SK-N-DZ (cell line): ENCODE measurements around the gene CDSN. TPM values are rescaled to one million over a fixed set of nuclear protein-coding genes. Genes with fewer than 3 reads are reported as not detected.
"Not testable (repeated sequence)": the region's sequence is repeated elsewhere in the genome, so short reads cannot be mapped to it uniquely, and the experiment has no call there.

ENCODE experiments used
- DNase-seq: peaks from one replicate; pipeline ENCODE4 v3.0.0-alpha.2; 2015; ENCODE audit warnings: low spot score
- polyA plus RNA-seq, 2 experiments: library from polyadenylated mRNA; depleted of rRNA; stranded (reverse); fragments of >200 nt; gene quantifications; 2 replicates each; pipeline ENCODE4 v1.2.3, GENCODE V29; 2014

Gene CDSN
- not detected in 2 replicates for polyA plus RNA-seq (2014; cell fraction: cytosol; rRNA removed)
- polyA plus RNA-seq (2014; cell fraction: nucleus; rRNA removed): not detected in 2 replicates

GRCh38 chr6:31120151-31120915 is at the start of gene CDSN:
TSS of gene CDSN (minus strand) at chr6:31120446. CDS start at chr6:31120419, 27 bp downstream.
- DNase-seq: no peak

GRCh38 chr6:31169123-31169857 is 49.0 kb upstream of the CDSN start:
- no peak for DNase-seq

- no peak for DNase-seq
These were observed 48.4 kb upstream of the CDSN start for GRCh38 chr6:31168606-31169005.

GRCh38 chr6:31165986-31166385 is 45.7 kb upstream of the CDSN start:
- no peak for DNase-seq

- not testable (repeated sequence) for DNase-seq
These were observed 45.0 kb upstream of the CDSN start for GRCh38 chr6:31165064-31165832.

- not testable (repeated sequence) for DNase-seq
These were observed 44.3 kb upstream of the CDSN start for GRCh38 chr6:31164475-31165063.

- DNase-seq: no peak
These were observed 43.7 kb upstream of the CDSN start for GRCh38 chr6:31163922-31164321.

- DNase-seq: no peak
These were observed 42.4 kb upstream of the CDSN start for GRCh38 chr6:31162463-31163165.

- no peak for DNase-seq
These were observed 41.2 kb upstream of the CDSN start for GRCh38 chr6:31161216-31162126.

GRCh38 chr6:31158863-31159855 is 38.9 kb upstream of the CDSN start:
- DNase-seq: no peak

GRCh38 chr6:31158140-31158862 is 38.1 kb upstream of the CDSN start, which contains the start of gene TCF19:
TSS of gene TCF19 (plus strand) at chr6:31158589. CDS start at chr6:31159470, 881 bp downstream.
- peak; percentile 99 for DNase-seq

GRCh38 chr6:31157513-31158139 is 37.4 kb upstream of the CDSN start, which contains the start of gene CCHCR1:
TSS of gene CCHCR1 (minus strand) at chr6:31157802. CDS start at chr6:31157600, 202 bp downstream.
- DNase-seq: no peak

- no peak for DNase-seq
These were observed 36.4 kb upstream of the CDSN start for GRCh38 chr6:31156641-31157040.

- DNase-seq: no peak
These were observed 34.2 kb upstream of the CDSN start for GRCh38 chr6:31154436-31154835.

- no peak for DNase-seq
These were observed 32.5 kb upstream of the CDSN start for GRCh38 chr6:31152781-31153180.

- DNase-seq: no peak
These were observed 29.7 kb upstream of the CDSN start for GRCh38 chr6:31149827-31150447.

GRCh38 chr6:31145386-31145785 is 25.1 kb upstream of the CDSN start:
- no peak for DNase-seq
